DND-41 (cell line): ENCODE measurements around the gene EIF3J.

ENCODE experiments used
- ATAC-seq: fragments of 200-7000 bp; cut with Tn5 transposase; 3 replicates; pipeline ENCODE4 v1.9.1; 2021; ENCODE audit warnings: low read depth; ENCODE audit not compliant: insufficient read depth
- DNase-seq: peaks from one replicate; pipeline ENCODE4 v3.0.0-alpha.2; 2020
- H2AFZ ChIP-seq: 2 replicates; pipeline ENCODE4 v1.6.0; 2012; ENCODE audit warnings: low read depth, low read length
- H3K27ac ChIP-seq: 2 replicates; pipeline ENCODE4 v1.5.1; 2012; ENCODE audit warnings: low read length, inconsistent platforms
- H3K27me3 ChIP-seq: fragments of 200-600 bp; sonication (generic); 2 replicates; pipeline ENCODE4 v1.6.0; 2012; ENCODE audit warnings: low read length, mild to moderate bottlenecking, inconsistent platforms; ENCODE audit not compliant: insufficient read depth, poor library complexity
- H3K36me3 ChIP-seq: 2 replicates; pipeline ENCODE4 v1.5.1; 2012; ENCODE audit warnings: low read length, inconsistent platforms; ENCODE audit not compliant: insufficient read depth
- H3K4me1 ChIP-seq: 2 replicates; pipeline ENCODE4 v1.5.1; 2012; ENCODE audit warnings: mild to moderate bottlenecking, low read length; ENCODE audit not compliant: insufficient read depth
- H3K4me2 ChIP-seq: 2 replicates; pipeline ENCODE4 v1.6.0; 2012; ENCODE audit warnings: mild to moderate bottlenecking, moderate library complexity, low read length, inconsistent platforms; ENCODE audit not compliant: insufficient read depth
- H3K4me3 ChIP-seq, 2 experiments: fragments of 200-600 bp in 1 of 2; shearing (Covaris generic) in 1 of 2; 2 replicates each; pipeline ENCODE4 v1.5.1; 2012 to 2016; ENCODE audit warnings: inconsistent platforms in 2 of 2, low read length in 2 of 2, mild to moderate bottlenecking in 2 of 2, low read depth in 1 of 2, moderate library complexity in 1 of 2
- H3K79me2 ChIP-seq: 2 replicates; pipeline ENCODE4 v1.6.0; 2012; ENCODE audit warnings: low read length, inconsistent platforms; ENCODE audit not compliant: insufficient read depth
- H3K9ac ChIP-seq: 2 replicates; pipeline ENCODE4 v1.6.0; 2012; ENCODE audit warnings: low read depth, mild to moderate bottlenecking, inconsistent platforms, low read length, moderate library complexity
- H3K9me3 ChIP-seq: 2 replicates; pipeline ENCODE4 v1.5.1; 2012; ENCODE audit warnings: low read length, moderate library complexity, mild to moderate bottlenecking, inconsistent platforms; ENCODE audit not compliant: insufficient read depth, severe bottlenecking
- H4K20me1 ChIP-seq: 2 replicates; pipeline ENCODE4 v1.6.0; 2012; ENCODE audit warnings: low read length; ENCODE audit not compliant: insufficient read depth
- CTCF ChIP-seq: IDR thresholded peaks from 2 replicates; pipeline ENCODE4 v1.5.1; 2012; ENCODE audit warnings: borderline replicate concordance, low read length, moderate library complexity, mild to moderate bottlenecking; ENCODE audit not compliant: poor library complexity, severe bottlenecking; ENCODE audit errors: extremely low read depth
- EZH2 ChIP-seq: IDR thresholded peaks from 3 replicates; pipeline ENCODE4 v1.6.1; 2012; ENCODE audit warnings: borderline replicate concordance, low read depth, mild to moderate bottlenecking, moderate library complexity, low read length, inconsistent platforms; ENCODE audit not compliant: severe bottlenecking

Gene EIF3J

GRCh38 chr15:44588541-44588940, 51.6 kb downstream of the EIF3J start:
- Histone ChIP-seq H3K79me2 (no peaks in the 10 kb centered on the region), H3K4me1 (no peaks in the 10 kb centered on the region), H3K9ac (no peak overlapping the region), H3K4me3 (no peak overlapping the region), H3K27me3 (no peaks in the 10 kb centered on the region), H3K27ac (no peak overlapping the region), H3K9me3 (no peaks in the 10 kb centered on the region), H4K20me1 (no peaks in the 10 kb centered on the region), H3K4me2 (no peak overlapping the region), H2AFZ (no peak overlapping the region), H3K36me3 (peaks cover 79% of the 10 kb centered on the region)
- no peak for ATAC-seq
- TF ChIP-seq EZH2 (no peak), CTCF (no peak)
- no peak for DNase-seq

- H3K4me3 ChIP-seq: no peak overlapping the region
- no peak overlapping the region for H3K27ac ChIP-seq
- ATAC-seq: no peak
- no peaks in the 10 kb centered on the region for H3K9me3 ChIP-seq
- H3K4me1 ChIP-seq: no peaks in the 10 kb centered on the region
- H3K9ac ChIP-seq: no peak overlapping the region
- peaks cover 74% of the 10 kb centered on the region for H3K36me3 ChIP-seq
- no peak overlapping the region for H2AFZ ChIP-seq
- H3K79me2 ChIP-seq: no peaks in the 10 kb centered on the region
- DNase-seq: no peak
- TF ChIP-seq CTCF: no peak
- no peak for TF ChIP-seq EZH2
- no peak overlapping the region for H3K4me2 ChIP-seq
- no peaks in the 10 kb centered on the region for H4K20me1 ChIP-seq
- H3K27me3 ChIP-seq: no peaks in the 10 kb centered on the region
Observed at GRCh38 chr15:44591326-44591725, 54.4 kb downstream of the EIF3J start.

DNA sequence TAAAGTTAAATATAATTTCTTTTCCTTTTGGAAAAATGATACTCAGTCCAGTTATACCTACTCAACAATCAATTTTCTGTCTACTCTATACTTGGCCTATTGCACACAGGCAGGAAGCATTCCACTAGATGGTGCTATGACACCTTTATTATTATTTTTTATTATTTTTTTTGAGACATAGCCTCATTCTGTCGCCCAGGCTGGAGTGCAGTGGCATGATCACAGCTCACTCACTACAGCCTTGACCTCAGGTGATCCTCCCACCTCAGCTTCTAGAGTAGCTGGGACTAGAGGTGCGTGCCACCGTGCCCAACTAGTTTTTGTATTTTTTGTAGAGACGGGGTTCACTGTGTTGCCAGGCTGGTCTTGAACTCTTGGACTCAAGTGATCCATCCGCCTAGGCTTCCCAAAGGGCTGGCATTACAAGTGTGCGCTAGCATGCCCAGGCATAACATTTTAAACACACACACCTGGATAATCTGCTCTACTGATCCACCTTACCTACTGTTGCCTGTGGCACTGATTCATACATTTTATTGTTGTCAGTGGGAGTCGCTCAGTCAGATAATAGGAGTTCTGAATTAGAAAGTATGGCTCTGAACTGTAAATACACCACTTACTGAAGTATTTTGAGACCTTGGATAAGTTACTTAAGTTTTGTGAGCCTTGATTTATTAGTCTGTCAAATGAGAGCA, 56.2 kb downstream of the EIF3J start:
- DNase-seq: no peak
- Histone ChIP-seq H3K27me3 (no peaks in the 10 kb centered on the region), H3K4me3 (no peak overlapping the region), H3K79me2 (no peaks in the 10 kb centered on the region), H3K4me2 (no peak overlapping the region), H3K4me1 (no peaks in the 10 kb centered on the region), H2AFZ (no peak overlapping the region), H3K9me3 (no peaks in the 10 kb centered on the region), H3K36me3 (peaks cover 76% of the 10 kb centered on the region), H4K20me1 (no peaks in the 10 kb centered on the region), H3K9ac (no peak overlapping the region), H3K27ac (no peak overlapping the region)
- ATAC-seq: peak; percentile 59
- TF ChIP-seq CTCF: peak; percentile 57
- no peak for TF ChIP-seq EZH2
